A549 (cell line): ENCODE data around the gene MED27.

Source experiments
- NPAS2 ChIP-seq: fragments of 250-450 bp; sonication (Bioruptor Pico); IDR thresholded peaks from 2 replicates; pipeline ENCODE4 v1.8.0; 2022; ENCODE audit warnings: mild to moderate bottlenecking, moderate library complexity, borderline replicate concordance
- NR3C1 ChIP-seq: fragments of >200 bp; sonication (Bioruptor Twin); formaldehyde crosslinking; IDR thresholded peaks from 3 replicates; pipeline ENCODE4 v1.6.1; 2017
- TF ChIP-seq, protein P1 (sequence below): fragments of >200 bp; sonication (Bioruptor Twin); formaldehyde crosslinking; IDR thresholded peaks from 3 replicates; pipeline ENCODE4 v1.5.1; 2016
- TF ChIP-seq, protein P2 (sequence below): fragments of 200-600 bp; sonication (generic); IDR thresholded peaks from 2 replicates; pipeline ENCODE4 v1.6.1; 2016; ENCODE audit warnings: antibody characterized with exemption, mild to moderate bottlenecking, moderate library complexity

DNA sequence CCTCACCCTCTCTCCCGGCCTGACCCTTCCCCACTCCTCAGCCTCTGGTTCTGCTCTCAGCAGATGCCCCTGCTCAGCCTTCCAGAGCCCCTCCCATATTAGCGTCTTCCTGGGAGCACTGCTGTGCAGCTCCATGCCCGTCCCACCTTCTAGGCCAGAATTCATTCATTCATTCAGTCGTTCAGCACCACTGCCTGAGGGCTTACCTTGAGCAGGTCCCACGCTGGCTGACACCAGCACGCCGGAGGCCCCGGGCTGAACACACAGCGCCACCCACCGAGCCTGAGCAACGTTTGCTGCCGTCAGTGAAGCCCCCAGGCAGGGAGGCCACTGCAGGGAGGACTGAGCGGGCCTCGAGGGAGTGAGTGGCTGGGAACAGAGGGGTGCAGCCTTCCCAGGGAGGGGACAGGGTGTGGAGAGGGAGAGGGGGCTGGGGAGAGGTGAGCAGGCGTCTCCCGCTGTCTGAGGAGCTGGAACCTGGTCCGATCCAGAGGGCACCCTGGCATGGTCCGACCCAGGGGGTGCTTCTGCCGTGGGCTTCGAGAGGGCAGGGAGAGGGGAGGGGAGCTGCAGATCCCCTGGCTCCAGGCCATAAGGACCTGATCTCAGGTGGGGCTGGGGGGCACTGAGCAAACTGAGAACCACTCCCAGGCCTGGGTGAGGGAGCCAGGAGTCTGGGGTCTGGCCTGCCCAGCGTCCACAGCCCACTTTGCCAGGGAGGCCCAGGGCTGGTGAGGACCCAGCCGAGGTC lies 241.0 kb downstream of the MED27 start:
- TF ChIP-seq, protein P1, sequence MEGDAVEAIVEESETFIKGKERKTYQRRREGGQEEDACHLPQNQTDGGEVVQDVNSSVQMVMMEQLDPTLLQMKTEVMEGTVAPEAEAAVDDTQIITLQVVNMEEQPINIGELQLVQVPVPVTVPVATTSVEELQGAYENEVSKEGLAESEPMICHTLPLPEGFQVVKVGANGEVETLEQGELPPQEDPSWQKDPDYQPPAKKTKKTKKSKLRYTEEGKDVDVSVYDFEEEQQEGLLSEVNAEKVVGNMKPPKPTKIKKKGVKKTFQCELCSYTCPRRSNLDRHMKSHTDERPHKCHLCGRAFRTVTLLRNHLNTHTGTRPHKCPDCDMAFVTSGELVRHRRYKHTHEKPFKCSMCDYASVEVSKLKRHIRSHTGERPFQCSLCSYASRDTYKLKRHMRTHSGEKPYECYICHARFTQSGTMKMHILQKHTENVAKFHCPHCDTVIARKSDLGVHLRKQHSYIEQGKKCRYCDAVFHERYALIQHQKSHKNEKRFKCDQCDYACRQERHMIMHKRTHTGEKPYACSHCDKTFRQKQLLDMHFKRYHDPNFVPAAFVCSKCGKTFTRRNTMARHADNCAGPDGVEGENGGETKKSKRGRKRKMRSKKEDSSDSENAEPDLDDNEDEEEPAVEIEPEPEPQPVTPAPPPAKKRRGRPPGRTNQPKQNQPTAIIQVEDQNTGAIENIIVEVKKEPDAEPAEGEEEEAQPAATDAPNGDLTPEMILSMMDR, result no peak
- TF ChIP-seq, protein P2, sequence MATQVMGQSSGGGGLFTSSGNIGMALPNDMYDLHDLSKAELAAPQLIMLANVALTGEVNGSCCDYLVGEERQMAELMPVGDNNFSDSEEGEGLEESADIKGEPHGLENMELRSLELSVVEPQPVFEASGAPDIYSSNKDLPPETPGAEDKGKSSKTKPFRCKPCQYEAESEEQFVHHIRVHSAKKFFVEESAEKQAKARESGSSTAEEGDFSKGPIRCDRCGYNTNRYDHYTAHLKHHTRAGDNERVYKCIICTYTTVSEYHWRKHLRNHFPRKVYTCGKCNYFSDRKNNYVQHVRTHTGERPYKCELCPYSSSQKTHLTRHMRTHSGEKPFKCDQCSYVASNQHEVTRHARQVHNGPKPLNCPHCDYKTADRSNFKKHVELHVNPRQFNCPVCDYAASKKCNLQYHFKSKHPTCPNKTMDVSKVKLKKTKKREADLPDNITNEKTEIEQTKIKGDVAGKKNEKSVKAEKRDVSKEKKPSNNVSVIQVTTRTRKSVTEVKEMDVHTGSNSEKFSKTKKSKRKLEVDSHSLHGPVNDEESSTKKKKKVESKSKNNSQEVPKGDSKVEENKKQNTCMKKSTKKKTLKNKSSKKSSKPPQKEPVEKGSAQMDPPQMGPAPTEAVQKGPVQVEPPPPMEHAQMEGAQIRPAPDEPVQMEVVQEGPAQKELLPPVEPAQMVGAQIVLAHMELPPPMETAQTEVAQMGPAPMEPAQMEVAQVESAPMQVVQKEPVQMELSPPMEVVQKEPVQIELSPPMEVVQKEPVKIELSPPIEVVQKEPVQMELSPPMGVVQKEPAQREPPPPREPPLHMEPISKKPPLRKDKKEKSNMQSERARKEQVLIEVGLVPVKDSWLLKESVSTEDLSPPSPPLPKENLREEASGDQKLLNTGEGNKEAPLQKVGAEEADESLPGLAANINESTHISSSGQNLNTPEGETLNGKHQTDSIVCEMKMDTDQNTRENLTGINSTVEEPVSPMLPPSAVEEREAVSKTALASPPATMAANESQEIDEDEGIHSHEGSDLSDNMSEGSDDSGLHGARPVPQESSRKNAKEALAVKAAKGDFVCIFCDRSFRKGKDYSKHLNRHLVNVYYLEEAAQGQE, result no peak
- TF ChIP-seq NR3C1 (no peak), NPAS2 (no peak)
